GM19468 (cell line): ENCODE results near the gene SPATA31E1.
"Not testable (repeated sequence)": the region's sequence is repeated elsewhere in the genome, so short reads cannot be mapped to it uniquely, and the experiment has no call there.

Experiments used
- ATAC-seq: cut with Tn5 transposase; IDR thresholded peaks from one replicate; pipeline ENCODE4 v1.9.1; 2021; ENCODE audit warnings: mild to moderate bottlenecking, moderate library complexity, moderate number of reproducible peaks; ENCODE audit not compliant: unreplicated experiment; ENCODE audit errors: extremely low read depth

Gene SPATA31E1

DNA sequence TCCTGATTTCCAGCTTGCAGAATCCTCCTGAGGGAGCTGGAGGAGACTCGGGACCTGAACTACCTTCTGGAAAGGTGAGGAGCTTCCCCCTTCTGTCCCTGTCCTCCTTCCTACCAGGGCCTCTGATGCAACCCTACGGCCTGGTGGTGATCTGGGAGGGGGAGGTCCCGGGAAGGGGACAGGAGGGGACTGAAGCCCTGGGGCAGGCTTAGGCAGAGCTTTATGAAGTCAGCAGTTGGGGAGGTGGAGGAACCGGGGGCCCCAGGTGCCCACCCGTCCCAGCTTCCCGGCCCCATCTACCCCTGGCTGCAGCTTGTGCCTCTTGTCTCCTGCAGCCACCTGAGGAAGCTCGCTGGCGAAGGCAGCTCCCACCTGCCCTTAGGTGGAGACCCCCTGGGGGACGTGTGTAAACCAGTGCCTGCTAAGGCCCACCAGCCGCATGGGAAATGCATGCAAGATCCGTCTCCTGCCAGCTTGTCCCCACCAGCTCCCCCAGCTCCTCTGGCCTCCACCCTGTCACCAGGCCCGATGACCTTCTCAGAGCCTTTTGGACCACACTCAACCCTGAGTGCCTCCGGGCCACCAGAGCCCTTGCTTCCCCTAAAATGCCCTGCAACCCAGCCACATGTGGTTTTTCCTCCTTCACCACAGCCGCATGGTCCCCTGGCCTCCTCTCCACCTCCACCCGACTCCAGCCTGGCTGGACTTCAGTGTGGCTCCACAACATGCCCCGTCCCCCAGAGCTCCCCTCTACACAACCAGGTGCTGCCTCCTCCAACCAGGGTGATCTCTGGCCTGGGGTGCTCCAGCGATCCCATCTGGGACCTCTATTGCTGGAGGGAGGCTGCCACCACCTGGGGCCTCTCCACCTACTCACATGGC lies 2.1 kb downstream of the SPATA31E1 start:
- ATAC-seq: no peak

DNA sequence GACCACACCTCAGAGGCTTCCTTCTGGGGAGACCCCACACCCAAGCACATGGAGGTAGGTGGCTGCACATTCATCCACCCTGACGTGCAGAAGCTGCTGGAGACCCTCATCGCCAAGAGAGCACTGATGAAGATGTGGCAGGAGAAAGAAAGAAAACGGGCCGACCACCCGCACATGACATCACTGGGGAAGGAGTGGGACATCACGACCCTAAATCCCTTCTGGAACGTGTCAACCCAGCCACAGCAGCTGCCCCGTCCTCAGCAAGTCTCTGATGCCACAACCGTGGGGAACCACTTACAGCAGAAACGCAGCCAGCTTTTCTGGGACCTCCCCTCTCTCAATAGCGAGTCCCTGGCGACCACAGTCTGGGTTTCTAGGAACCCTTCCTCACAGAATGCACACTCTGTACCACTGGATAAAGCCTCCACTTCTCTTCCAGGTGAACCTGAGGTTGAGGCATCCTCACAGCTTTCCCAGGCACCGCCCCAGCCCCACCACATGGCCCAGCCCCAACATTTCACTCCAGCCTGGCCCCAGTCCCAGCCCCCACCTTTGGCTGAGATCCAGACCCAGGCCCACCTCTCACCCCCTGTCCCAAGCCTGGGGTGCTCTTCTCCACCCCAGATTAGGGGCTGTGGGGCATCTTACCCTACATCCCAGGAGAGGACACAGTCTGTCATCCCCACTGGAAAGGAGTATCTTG lies 3.0 kb downstream of the SPATA31E1 start:
- no peak for ATAC-seq

DNA sequence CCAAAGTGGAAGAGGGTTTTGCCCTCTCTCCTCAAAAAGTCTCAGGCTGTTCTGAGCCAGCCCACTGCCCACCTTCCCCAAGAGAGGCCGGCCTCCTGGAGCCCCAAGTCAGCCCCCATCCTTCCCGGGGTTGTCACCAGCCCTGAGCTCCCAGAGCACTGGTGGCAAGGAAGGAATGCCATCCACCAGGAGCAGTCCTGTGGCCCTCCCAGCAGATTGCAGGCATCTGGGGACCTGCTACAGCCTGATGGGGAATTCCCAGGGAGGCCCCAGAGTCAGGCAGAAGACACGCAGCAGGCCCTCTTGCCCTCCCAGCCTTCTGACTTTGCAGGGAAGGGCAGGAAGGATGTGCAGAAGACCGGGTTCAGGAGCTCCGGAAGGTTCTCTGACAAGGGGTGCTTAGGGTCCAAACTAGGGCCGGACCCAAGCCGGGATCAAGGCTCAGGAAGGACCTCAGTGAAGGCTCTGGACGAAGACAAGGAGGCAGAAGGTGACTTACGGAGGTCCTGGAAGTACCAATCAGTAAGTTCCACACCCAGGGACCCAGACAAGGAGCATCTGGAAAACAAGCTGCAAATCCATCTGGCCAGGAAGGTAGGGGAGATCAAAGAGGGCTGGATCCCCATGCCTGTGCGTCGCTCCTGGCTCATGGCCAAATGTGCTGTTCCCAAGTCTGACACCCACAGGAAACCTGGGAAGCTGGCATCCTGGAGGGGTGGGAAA lies 3.7 kb downstream of the SPATA31E1 start:
- ATAC-seq: no peak

DNA sequence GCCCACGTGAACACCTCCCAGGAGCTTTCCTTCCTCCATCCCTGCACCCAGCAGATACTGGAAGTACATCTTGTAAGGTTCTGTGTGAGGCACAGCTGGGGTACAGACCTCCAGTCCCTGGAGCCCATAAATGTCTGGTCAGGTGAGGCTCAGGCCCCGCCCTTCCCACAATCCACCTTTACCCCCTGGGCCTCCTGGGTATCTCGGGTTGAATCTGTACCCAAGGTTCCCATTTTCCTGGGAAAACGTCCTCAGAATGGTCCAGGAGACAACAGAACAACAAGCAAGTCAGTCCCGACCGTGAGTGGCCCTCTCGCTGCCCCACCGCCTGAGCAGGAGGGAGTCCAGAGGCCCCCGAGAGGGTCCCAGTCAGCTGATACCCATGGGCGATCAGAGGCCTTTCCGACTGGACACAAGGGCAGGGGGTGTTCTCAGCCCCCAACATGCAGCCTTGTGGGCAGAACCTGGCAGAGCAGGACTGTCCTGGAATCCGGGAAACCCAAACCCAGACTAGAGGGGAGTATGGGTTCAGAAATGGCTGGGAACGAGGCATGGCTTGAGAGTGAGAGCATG lies 4.3 kb downstream of the SPATA31E1 start:
- ATAC-seq: no peak

DNA sequence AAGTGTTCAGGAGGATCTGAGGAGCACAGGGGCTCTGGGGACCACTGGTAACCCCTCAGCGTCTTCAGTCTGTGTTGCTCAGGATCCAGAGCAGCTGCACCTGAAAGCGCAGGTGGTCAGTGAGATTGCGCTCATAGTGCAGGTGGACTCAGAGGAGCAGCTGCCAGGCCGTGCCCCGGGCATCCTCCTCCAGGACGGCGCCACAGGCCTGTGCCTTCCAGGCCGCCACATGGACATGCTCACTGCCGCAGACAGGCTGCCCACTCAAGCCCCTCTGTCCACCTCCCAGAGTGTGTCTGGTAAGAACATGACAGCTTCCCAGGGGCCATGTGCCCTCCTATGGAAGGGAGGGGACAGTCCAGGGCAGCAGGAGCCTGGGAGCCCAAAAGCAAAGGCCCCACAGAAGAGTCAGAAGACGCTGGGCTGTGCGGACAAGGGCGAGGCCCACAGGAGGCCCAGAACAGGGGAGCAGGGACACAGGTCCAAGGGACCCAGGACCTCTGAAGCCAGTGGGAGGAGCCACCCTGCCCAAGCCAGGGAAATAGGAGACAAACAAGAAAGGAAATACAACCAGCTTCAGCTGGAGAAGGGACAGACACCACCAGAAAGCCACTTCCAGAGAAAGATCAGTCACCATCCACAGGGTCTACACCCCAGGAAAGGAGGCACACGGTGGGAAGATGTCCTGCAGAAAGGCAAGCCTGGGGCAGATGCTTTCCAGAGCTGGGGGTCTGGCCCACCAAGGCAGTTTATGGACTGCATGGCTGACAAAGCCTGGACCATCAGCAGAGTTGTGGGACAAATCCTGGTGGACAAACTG lies 5.2 kb downstream of the SPATA31E1 start:
- ATAC-seq: no peak

DNA sequence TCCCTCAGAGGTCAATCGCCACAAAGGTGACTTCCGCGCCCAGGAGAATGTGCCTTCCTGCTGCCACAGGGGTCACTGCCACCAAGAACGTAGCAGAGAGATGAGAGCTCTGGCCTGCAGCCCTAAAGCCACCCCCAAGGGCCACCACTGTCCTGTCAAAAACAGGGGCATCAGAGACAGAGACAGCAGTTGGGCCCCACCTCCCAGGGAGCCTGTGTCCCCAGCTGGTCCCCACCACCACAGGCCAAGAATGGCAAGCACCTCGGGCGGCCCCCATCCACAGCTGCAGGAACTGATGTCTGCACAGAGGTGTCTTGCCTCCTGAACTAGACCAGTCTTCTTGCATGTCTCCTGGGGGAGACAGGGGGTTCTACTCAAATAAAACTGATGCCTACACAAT lies 5.8 kb downstream of the SPATA31E1 start:
- ATAC-seq: no peak

DNA sequence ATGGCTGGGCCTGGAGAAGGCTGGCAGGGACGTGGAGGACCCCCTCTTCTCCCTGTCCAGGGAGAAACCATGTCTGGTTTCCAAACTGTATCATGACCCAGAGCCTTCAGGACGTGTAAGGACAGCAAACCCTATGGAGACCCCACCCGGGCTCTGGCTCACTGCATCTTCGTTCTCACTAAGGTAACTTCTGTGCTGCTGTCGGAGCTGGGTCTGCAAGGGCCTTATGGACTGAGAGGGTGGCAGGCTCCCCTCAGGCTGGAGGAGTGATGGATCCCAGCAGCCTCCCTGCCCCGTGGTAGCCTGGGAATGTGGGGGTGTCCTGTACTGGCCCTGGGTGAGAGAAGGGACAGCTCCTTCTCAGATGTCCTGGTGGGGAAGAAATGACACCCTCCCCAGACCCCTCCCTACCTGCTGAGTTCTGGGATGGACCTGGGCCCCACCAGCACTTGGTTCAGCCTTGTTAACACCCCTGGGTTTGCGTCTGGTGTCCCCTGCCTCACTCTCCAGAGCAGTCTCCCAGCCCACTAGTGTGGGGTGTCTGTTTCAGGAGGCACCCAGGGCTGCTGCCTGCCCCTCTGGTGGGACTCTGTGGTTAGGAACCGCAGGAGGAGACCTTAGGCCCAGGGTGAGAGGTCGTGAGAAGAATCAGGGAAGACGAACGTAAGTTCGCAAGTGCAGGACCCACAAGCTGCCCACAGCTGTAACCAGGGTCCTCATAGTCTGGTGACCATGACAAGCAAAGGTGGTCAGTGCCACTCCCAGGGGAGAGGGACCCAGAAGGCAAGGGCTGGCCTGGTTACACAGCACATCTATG lies 6.6 kb downstream of the SPATA31E1 start:
- no peak for ATAC-seq

DNA sequence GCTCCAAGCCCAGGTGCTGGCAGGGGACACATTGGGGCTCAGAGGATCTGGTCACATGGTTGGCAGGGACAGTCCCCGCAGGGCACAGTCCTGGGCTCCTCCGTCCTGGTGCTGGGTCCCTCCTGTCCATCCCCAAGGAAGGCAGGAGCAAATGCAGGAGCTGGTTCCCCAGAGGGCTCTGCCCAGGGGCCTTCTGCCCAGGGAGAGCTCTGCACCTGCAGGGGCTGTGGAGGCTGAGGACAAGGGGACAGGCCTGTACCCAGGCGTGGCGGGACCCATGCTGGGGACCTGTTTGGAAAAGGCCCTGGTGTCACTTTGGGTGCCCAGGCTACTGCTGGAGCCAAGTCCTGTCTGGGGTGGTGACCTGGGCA lies 7.2 kb downstream of the SPATA31E1 start:
- ATAC-seq: no peak

DNA sequence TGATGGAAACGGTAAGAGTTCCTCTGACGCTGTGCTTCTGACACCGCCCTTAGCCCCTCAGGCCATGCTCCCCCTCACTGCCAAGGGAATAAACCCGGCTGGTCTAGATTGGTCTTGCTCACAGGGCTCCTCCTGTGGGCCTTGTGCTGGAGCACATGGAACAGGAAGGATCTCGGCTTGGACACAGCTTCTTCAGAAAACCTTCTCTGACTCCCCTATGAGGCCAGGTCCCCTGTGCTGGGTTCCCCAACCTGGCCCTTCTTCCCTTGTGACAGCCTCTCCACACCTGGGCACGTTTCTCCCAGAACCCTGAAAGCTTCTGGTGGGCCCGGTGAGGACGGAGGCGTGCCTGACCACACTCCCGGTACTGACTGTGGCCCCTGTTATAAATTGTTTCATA lies 8.2 kb downstream of the SPATA31E1 start:
- ATAC-seq: no peak

DNA sequence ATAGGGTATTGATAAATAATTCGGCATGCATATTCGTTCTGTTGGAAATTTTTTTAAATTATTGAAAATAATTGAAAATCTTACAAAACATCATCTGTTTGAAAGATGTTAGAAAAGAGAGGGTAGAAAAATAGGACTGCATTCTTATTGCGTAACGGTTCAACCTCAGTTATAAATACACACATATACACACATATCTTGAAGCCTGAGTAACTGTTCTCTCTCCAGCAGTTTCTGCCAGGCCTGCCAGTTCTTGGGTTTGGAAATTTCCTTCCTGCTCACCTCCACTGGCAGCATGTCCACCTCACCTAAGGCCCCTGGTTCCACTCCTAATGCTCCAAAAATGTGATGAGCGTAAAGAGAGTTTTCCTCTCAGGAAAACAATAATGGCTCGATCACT lies 9.1 kb downstream of the SPATA31E1 start:
- no peak for ATAC-seq

DNA sequence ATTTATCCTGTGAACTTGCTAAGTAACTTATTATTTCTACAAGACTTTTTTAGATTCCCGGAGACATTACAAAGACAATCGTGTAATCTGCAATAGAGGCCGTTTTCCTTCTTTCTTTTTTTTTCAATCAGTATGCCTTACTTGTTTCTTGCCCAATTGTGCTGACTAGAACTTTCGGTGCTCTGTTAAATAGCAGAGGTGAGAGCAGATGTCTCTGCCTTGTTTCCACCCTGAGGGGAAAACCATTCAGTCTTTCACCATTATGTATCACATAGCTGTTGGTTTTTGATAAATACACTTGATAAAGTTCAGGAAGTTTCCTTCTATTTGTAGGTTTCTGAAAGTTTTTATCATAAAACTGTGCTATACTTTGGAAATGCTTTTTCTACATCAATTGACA lies 10.3 kb downstream of the SPATA31E1 start:
- no peak for ATAC-seq

DNA sequence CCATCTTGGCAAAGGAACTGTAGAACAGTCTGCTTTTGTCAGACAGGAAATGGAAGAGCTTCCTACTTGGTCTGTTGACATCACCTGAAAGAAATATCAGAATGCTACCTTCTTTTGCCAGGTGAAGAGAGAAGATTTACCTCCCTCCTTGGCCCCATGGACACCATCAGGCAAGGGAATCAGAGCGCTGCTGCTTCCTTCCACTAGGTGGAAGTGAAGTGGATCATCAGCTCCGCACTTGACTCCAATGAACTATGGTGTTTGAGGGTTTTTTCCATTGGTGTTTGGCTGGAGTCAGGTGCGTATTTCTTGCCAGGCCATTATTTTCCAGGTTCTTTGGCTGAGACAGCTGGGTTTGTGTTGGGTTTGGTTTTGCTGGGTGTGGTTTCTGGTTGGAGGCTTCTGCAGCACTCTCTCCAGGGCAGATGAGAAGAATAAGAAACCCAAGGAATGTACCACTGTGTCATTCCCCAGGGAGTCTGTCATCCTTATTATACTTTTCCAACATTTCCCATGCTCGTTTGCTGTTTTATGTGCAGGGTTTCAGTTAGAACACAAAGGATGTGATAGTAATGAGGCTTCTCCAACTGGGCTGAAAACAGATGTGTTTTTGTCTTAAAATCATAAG lies 12.4 kb downstream of the SPATA31E1 start:
- ATAC-seq: no peak

DNA sequence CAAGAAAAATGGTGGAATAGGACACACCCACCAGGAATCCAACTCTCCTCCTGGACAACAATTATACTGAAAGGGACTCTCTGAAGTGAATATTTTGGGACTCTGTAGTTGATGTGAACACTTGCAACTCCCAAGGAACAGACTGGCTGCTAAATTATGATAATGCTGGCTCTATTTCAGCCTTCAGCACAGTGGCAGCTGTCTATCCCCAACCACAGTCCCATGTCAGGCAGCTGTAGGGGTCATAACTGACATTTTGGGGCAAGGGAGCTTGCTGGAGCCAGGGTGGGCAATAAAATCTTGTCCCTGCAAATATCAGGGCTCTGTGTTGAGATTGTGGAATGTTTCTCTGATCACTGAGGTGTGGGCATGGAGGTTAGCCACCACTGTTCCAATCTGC lies 14.2 kb downstream of the SPATA31E1 start:
- no peak for ATAC-seq

DNA sequence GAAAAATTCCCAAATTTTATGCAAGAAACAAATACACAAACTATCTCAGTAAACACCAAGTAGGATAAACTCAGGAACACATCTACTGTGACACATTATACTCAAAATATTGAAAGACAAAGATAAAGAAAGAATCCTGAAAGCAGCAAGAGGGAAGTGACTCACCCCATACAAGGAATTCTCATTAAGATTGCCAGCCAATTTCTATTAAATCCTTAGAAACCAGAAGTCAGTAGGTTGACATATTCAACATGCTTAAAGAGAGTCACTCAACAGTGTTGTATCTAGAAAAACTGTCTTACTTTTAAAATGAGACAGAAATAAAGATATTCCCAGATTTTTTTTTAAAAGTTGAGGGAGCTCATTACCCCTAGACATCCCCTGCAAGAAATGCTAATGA lies 15.5 kb downstream of the SPATA31E1 start:
- no peak for ATAC-seq

DNA sequence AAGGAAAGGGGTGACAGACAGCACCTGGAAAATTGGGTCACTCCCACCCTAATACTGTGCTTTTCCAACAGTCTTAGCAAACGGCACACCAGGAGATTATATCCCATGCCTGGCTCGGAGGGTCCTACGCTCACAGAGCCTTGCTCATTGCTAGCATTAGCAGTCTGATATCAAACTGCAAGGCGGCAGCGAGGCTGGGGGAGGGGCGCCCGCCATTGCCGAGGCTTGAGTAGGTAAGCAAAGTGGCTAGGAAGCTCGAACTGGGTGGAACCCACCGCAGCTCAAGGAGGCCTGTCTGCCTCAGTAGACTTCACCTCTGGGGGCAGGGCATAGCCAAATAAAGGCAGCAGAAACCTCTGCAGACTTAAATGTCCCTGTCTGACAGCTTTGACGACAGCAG lies 19.7 kb downstream of the SPATA31E1 start:
- not testable (repeated sequence) for ATAC-seq

DNA sequence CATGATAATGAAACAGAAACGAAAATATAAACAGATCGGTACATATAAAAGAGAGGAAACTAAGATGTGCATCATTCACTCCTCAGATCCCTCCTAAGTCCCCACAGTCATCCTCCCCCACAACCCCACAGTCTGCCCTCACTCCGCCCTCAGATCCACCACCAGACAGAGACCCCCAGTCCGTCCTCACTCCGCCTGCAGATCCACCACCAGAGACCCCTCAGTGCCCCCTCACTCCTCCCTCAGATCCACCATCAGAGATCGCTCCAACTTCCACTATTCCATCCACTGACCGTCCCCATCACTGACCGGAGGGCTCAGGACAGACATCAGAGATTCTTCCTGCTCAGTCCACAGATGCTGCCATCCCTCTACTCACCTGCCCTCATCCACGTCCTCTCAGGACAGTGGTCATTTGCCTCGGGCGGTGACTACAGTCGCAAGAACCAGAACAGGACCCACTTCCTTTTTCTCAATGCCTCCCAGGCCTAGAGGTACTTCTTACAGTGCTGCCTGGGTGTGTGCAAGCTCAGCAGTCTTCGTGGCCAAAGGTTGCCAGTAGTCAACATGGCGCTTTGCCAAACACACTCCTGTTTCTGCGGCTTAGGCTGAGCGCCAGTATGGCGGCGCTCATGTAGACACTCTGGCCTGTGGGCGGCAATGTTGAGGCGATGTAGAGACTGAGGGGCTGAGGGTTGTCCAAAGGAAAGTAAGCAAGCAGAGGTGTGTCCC lies 26.8 kb downstream of the SPATA31E1 start:
- ATAC-seq: no peak

DNA sequence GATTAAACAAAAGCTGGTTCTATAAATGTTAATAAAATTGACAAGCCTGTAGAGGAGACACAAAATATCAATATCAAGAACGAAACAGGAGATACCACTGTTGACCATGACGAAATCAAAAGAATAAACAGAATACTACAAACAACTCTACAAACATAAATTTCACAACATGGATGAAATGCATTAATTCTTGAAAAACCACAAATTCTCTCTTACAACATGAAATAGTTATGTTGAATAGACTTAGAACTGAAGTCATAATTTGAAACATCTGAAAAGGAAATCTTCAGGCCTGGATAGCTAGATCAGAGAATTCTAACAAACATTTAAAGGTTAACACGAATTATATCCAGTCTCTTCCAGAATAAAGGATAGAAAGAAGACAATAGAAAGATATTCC lies 28.1 kb downstream of the SPATA31E1 start:
- no peak for ATAC-seq

DNA sequence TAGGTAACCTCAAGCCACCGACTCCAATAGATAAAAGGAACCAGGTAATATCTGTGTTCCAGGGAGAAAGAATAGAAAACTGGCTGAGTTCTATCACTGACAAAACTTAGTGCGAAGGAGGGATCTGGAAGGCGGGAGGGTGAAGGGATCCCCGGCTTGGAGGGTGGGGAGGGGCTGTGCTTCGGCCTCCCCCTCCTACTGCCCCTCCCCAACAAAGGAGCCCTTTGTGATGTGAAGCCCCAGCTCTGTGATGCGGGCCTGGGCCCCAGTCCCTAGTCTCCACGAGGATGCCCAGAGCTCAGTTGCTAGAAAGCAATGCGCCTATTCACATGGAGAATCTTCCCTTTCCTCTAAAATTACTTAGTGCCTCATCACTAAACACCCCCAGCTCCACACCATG lies 35.0 kb downstream of the SPATA31E1 start, which contains the start of gene SPATA31C1:
TSS of gene SPATA31C1 (plus strand) at position 301 of the 400 bp plus-strand sequence.
- ATAC-seq: not testable (repeated sequence)
